Thyroid gland (tissue), 4 donors: ENCODE data around the gene NALF2.

Experiments
- CTCF ChIP-seq, 6 experiments: fragments of 200-600 bp in 3 of 6; fragments of 450-650 bp in 3 of 6; sonication (generic) in 3 of 6; IDR thresholded peaks; one replicate each; pipeline ENCODE4 v1.5.1; 2016 to 2019; ENCODE audit warnings: antibody characterized with exemption in 6 of 6, mild to moderate bottlenecking in 2 of 6, inconsistent platforms in 1 of 6, moderate library complexity in 1 of 6
- POLR2A ChIP-seq, 2 donors: fragments of 450-650 bp; IDR thresholded peaks; one replicate each; pipeline ENCODE4 v1.6.1; 2017; ENCODE audit warnings: antibody characterized with exemption in 2 of 2, mild to moderate bottlenecking in 2 of 2, moderate library complexity in 1 of 2

- TF ChIP-seq CTCF (IDR thresholded peaks at IDR 0.05), result no peak
- TF ChIP-seq POLR2A (IDR thresholded peaks at IDR 0.05), result no peak
Measured at GRCh38 chrX:69489625-69490024, 14.5 kb upstream of the NALF2 start.
